WI38 (cell line): ENCODE measurements around the gene OR10K1.

Experiments
- H3K4me3 ChIP-seq: 2 replicates; pipeline ENCODE4 v1.5.1; 2011; ENCODE audit warnings: low read depth, mild to moderate bottlenecking, control low read depth, low read length
- CTCF ChIP-seq: IDR thresholded peaks from 2 replicates; pipeline ENCODE4 v1.5.1; 2012; ENCODE audit warnings: low read depth, mild to moderate bottlenecking, control low read depth, low read length

Gene OR10K1

DNA sequence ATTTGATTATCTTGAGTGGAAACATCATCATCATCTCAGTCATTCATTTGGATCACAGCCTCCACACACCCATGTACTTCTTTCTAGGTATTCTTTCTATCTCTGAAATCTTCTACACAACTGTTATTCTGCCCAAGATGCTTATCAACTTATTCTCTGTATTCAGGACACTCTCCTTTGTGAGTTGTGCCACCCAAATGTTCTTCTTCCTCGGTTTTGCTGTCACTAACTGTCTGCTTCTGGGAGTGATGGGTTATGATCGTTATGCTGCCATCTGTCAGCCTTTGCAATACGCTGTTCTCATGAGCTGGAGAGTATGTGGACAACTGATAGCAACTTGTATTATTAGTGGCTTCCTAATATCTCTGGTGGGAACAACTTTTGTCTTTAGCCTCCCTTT lies 29.7 kb downstream of the OR10K1 start:
- TF ChIP-seq CTCF = no peak
- no peak overlapping the region for H3K4me3 ChIP-seq

DNA sequence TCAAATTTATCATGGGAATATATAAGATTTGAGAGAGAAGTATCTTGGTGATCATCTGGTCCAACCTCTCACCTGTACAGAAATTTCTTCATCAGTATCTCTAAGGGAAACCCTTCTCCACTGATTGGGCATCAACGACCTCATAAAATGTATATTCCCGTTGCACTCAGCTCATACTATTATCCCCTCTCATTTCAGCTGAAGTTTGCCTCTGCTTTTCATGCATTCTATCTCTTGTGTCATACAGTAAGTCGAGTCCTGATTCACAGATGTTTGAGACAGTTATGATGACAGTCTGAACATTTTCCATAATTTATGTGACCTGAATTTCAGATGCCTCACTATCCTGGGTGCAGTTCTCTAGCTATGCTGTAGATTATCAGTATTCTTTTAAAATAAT lies 31.4 kb downstream of the OR10K1 start:
- no peak overlapping the region for H3K4me3 ChIP-seq
- TF ChIP-seq CTCF = no peak

- no peak overlapping the region for H3K4me3 ChIP-seq
- TF ChIP-seq CTCF = no peak
These were observed 33.2 kb downstream of the OR10K1 start for GRCh38 chr1:158494796-158495195.

DNA sequence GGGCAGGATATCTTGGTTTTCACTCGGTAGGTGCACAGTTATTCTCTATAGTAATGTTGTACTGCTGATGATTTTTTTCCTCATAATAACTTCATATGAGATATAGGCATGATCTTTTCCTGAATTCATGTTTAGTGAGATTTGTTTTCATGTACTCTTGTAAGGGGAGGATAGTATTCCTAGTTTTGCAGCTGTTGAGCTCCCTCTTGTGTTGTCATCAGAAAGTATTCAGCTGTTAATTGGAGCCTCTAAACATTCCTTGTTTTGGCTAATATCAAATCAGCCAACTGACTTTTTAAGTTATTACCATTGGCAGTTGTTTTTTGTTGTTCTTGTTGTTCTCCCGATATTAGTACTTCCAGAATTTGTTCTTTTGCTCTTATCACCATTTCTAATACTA lies 34.7 kb downstream of the OR10K1 start:
- TF ChIP-seq CTCF = no peak
- H3K4me3 ChIP-seq = no peak overlapping the region

DNA sequence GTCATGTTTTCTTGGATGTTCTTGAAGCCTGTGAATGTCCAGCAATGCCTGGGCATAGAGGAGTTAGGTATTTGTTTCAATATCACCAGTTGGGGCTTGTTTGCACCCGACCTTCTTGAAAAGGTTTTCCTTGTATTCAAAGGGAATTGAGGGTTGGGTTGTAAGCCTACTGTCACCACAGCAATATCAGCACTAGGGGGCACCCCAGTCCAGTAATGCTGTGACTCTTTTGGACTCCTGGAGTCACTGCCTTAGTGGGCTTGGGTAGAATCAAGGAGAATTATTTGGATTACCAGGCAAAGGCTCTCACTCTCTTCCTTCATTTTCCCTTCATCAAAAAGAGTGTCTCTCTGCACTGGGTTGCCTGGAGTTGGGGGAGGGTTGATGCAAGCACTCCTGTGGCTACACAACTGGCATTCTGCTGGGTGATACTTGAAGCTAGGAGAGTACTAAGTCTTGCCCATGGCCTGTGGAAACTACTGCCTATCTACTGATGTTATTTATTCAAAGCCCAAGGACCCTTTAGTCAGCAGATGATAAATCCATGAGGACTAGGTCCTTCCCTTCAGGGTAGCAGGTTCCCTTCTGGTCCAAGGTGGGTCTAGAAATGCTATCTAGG lies 44.8 kb downstream of the OR10K1 start:
- TF ChIP-seq CTCF = no peak
- no peak overlapping the region for H3K4me3 ChIP-seq

DNA sequence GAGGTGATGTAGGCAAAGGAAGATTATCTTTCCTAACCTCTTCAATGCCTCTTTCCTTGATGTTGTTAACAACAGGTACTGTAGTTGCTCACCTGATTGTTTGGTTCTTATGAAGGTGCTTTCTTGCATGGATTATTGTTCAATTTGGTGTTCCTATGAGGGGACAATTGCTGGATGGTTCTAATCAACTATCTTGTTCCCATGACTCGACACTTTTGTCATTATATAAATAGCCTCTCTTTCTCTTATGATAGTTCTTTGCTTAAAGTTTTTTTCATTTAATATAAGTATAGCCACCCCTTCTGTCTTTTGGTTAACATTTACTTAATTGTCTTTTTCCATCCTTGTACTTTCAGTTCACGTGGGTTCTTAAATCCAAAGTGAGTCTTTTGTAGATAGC lies 45.9 kb downstream of the OR10K1 start:
- no peak for TF ChIP-seq CTCF
- H3K4me3 ChIP-seq = no peak overlapping the region

- no peak overlapping the region for H3K4me3 ChIP-seq
- no peak for TF ChIP-seq CTCF
These were observed 48.0 kb downstream of the OR10K1 start for GRCh38 chr1:158509471-158510156.
